ENCODE measurements around the gene LRP2BP.

LRP2BP gene

GRCh38 chr4:185396724-185397385, 1.1 kb upstream of the LRP2BP start, which contains the start of gene ANKRD37:
TSS of gene ANKRD37 (plus strand) at chr4:185396841. CDS start at chr4:185396924, 83 bp downstream.
- no peak for DNase-seq (ENCODE audit: low read depth)

DNA sequence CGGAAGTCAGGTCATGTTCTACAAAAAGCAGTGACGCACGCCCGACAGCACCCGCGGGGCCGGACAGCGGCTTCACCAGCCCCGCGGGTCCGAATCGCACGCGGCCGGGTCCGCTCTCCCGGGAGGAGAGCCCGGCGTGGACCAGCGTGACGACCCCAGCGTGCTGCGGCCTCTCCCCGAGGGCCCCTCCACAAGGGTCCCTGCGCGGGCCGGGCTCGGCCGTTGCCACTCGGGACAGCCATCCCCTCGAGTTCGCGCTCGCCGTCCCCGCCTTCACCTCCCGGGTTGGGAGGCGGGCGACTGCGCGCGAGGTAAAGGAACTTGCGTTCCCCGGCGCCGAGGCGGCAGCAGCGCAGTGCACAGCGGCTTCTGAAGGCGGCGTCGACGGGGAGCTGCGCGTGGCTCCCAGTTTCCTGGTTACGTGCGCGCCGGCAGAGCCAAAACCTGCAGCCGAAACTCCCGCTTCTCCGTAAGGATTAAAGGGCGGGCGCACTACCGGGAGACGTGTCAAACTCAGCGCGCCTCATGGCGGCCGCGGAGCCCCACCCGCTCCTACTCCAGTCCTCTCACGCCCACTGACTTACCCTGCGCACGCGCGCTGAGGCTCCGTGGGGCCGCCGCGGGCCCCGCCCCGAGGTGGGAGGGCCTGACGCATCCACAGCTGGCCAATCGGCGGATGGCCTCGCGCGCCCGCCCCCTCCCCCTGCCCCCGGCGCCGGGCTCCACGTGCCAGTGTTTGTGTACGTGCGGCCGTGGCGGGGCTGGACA, 416 bp upstream of the LRP2BP start:
- DNase-seq (ENCODE audit: low read depth) = peak; percentile 96
- peak overlapping the region; percentile 70 for H3K4me3 ChIP-seq (ENCODE audit: low read depth, low read length)

More at GRCh38 chr4:185396724-185397385, 1.1 kb upstream of the LRP2BP start, which contains the start of gene ANKRD37:
- H3K4me3 ChIP-seq (ENCODE audit: low read depth, low read length) = peak within 1 kb of the TSS; percentile 70

DNA sequence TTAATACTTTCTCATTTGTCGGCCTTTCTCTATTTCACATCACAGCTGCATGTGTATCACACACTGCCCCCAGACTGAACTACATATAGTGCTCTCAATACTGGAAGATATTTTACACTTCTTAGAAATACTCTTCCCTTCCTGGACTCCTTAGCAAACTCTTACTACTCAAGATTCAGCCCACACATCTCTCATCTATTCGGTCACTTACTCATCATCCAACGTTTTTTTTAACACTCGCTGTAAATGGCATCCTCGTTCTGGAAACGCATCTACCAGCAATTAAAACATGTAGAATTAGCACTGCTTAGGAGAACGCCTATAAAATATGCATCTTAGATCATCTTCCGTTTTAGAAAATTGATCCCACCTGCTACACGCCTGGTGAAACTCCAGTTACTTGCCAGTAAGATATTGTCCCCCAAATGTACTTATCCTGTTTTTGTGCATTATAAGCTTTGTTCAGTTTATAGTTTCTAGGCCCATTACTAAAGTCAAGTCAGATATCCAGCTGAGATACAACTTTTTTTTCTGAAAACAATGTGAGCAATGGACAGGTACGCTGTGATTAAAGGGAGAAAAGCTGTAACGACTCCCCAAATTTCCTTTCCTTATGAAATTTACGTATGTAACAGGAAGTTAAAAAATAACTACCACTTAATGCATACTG, 1.0 kb downstream of the LRP2BP start:
- peak overlapping the region; percentile 70 for H3K4me3 ChIP-seq (ENCODE audit: low read depth, low read length)
- no peak for DNase-seq (ENCODE audit: low read depth)

- H3K4me3 ChIP-seq (ENCODE audit: low read depth, low read length) = no peak overlapping the region
- DNase-seq (ENCODE audit: low read depth) = no peak
Measured at GRCh38 chr4:185392156-185392555, 3.6 kb downstream of the LRP2BP start.

DNA sequence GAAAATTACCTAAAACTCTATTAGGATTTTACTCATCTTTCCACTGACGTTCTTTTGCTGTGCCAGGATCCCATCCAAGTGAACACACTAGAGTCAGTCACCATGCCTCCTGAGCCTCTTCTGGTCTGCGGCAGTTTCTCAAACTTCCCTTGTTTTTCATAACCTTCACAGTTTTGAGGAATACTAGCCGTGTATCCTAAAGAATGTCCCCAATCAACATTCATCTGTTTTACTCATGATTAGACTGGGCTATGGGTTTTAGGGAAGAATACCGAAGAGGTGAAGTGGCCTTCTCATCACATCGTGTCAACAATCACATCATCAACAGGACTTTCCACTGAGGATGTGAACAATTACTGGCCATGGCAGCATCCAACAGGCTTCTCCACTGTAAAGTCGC, 4.8 kb downstream of the LRP2BP start:
- no peak overlapping the region for H3K4me3 ChIP-seq (ENCODE audit: low read depth, low read length)
- DNase-seq (ENCODE audit: low read depth) = no peak

- DNase-seq (ENCODE audit: low read depth) = no peak
- H3K4me3 ChIP-seq (ENCODE audit: low read depth, low read length) = no peak overlapping the region
Measured at GRCh38 chr4:185387957-185388356, 7.8 kb downstream of the LRP2BP start.

DNA sequence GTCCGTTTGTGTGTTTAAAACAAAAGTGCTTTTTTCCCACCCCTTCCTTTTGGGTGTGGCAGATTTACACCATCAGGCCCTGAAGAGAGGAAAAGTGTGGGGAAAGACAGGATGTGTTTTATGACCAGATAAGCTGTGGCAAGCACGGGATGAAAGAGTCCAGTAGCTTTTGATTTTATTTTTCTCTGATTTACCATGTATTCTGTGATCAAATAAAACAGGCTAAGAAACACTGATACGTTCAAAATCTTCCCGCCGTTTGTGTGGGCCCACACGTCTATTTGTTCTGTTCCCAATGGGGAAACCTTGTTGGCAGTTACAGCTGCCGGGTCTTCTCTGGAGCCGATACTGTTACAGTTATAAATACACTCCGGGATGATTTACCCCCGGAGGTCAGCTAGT, 10.8 kb downstream of the LRP2BP start:
- DNase-seq (ENCODE audit: low read depth) = no peak
- H3K4me3 ChIP-seq (ENCODE audit: low read depth, low read length) = no peak overlapping the region

DNA sequence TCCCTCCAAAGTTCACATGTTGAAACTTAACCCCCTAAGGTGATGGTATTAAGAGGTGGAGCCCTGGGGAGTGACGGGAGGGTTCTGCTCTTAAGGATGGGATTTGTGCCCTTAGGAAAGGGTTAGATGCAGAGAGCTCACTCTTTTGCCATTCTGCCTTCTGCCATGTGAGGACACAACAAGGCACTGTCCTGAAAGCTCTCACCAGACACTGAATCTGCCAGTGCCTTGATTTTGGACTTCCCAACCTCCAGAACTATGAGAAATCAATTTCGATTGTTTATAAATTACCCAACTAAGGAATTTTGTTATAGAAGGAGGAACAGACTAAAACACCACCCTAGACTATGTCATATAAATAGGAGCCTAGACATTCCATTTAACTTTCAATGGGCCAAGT, 11.7 kb downstream of the LRP2BP start:
- DNase-seq (ENCODE audit: low read depth) = no peak
- no peak overlapping the region for H3K4me3 ChIP-seq (ENCODE audit: low read depth, low read length)

DNA sequence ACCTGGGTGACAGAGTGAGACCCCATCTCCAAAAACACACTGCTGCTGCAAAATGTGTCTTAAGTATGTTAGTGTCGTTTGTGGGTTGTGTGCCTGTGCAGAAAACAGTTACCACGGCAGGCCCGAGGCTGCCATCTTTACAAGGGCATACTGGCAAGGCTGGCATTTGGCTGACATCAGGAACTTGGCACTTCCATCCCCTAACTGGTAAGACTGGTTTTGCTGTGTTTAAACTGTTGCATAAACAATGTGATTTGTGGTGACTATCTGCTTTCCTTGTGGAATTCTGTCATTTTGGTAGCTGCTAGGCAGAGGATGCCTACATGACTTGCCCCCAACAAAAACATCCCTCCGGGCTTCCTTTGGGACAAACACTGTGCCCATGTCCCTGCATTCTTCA, 12.3 kb downstream of the LRP2BP start:
- no peak for DNase-seq (ENCODE audit: low read depth)
- H3K4me3 ChIP-seq (ENCODE audit: low read depth, low read length) = no peak overlapping the region

GRCh38 chr4:185382754-185383153, 13.0 kb downstream of the LRP2BP start:
- DNase-seq (ENCODE audit: low read depth) = no peak
- no peak overlapping the region for H3K4me3 ChIP-seq (ENCODE audit: low read depth, low read length)

GRCh38 chr4:185381288-185382196, 14.2 kb downstream of the LRP2BP start:
- no peak for DNase-seq (ENCODE audit: low read depth)
- no peak overlapping the region for H3K4me3 ChIP-seq (ENCODE audit: low read depth, low read length)

DNA sequence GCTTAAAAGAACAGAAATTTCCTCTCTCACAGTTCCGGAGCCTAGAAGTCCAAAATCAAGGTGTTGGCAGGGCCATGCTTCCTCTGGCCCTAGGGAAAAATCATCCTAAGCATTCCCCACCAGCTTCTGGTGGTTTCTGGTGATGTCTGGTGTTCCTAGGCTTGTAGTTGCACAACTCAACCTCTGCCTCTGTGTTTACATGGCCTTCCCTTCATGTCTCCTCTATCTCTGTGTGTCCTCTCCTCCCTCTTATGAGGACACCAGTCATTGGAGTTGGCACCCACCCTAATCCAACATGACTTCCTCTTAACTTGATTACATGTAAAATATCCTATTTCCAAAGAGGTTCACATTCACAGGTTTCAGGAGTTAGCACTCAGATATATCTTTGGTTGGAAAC, 15.4 kb downstream of the LRP2BP start:
- DNase-seq (ENCODE audit: low read depth) = no peak
- H3K4me3 ChIP-seq (ENCODE audit: low read depth, low read length) = no peak overlapping the region

- no peak for DNase-seq (ENCODE audit: low read depth)
- no peak overlapping the region for H3K4me3 ChIP-seq (ENCODE audit: low read depth, low read length)
Measured at GRCh38 chr4:185379326-185380295, 16.1 kb downstream of the LRP2BP start.

DNA sequence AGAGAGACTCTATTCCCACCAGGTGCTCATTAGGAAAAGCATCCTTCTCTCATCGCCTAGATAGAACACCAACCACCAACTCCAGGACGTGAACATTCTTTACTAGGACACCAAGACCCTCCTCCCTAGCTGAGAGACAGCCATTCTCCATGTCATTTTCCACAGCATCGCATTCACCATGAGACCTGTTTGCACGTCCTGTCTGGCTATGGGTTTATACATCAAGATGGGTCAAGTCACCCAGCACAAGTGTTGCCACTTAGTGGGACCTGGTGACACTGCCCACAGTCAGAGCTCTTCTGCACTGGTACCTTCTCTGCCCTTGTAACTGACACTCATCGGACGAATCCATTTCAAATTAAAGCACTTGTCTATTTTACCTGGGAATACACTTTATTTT, 17.5 kb downstream of the LRP2BP start:
- DNase-seq (ENCODE audit: low read depth) = no peak
- no peak overlapping the region for H3K4me3 ChIP-seq (ENCODE audit: low read depth, low read length)

GRCh38 chr4:185374573-185374972, 21.2 kb downstream of the LRP2BP start:
- no peak overlapping the region for H3K4me3 ChIP-seq (ENCODE audit: low read depth, low read length)
- DNase-seq (ENCODE audit: low read depth) = no peak

DNA sequence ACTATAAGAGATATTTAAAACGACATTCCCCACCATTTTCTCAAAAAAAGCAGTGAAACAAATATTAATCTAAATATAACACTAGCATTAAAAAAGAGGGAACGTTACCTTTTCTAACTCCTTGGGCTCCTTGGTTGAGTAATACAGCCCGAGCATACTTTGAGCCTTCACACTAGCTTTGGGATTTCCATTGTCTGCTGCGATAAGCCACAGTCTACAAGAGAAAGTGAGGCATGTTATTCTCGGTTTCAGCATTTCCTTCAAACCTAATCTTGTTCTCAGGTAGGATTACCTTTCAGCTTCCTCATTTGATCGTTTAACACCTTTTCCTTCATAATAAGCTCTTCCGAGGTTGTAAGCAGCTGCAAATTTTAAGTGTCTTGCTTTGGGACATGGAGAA, 21.7 kb downstream of the LRP2BP start:
- DNase-seq (ENCODE audit: low read depth) = no peak
- H3K4me3 ChIP-seq (ENCODE audit: low read depth, low read length) = no peak overlapping the region

GRCh38 chr4:185371702-185372101, 24.0 kb downstream of the LRP2BP start:
- no peak for DNase-seq (ENCODE audit: low read depth)
- H3K4me3 ChIP-seq (ENCODE audit: low read depth, low read length) = no peak overlapping the region

- DNase-seq (ENCODE audit: low read depth) = no peak
- H3K4me3 ChIP-seq (ENCODE audit: low read depth, low read length) = no peak overlapping the region
Measured at GRCh38 chr4:185370268-185370949, 25.3 kb downstream of the LRP2BP start.

All from skeletal muscle cell (primary cell).